ENCODE results near the gene PSMB8. TPM values are rescaled to one million over a fixed set of nuclear protein-coding genes. Genes with fewer than 3 reads are reported as not detected.

Gene PSMB8
- total and polyA plus RNA-seq, 2 of the 4 experiments (the other 2 are of a cell fraction): 31.6 to 33.3 TPM

- Histone ChIP-seq H4K91ac (ENCODE audit: insufficient read depth, low read depth, low read length) (no peak overlapping the region; the same call in 1 of the 2 replicates), H2AK9ac (replicated peaks; ENCODE audit: low read depth, low read length, poor library complexity) (no peak overlapping the region), H3K4ac (ENCODE audit: low read depth, low read length) (no peak overlapping the region), H2AFZ (replicated peaks; ENCODE audit: low read length, poor library complexity) (no peak overlapping the region), H3K79me1 (ENCODE audit: low read depth in 1 of 2, low read length in 2 of 2) (no peaks in the 10 kb centered on the region), H3K4me3 (ENCODE audit: insufficient read depth, low read depth, low read length) (no peak overlapping the region), H3K23ac (ENCODE audit: low read depth, low read length) (no peak overlapping the region), H3K9me3 (ENCODE audit: control insufficient read depth, insufficient read depth, low read length) (no peaks in the 10 kb centered on the region), H3K56ac (ENCODE audit: extremely low read depth, insufficient read depth, low read length) (no peak overlapping the region), H2BK15ac (ENCODE audit: low read depth, low read length) (no peak overlapping the region), H2BK5ac (ENCODE audit: low read depth, low read length, poor library complexity, severe bottlenecking) (no peak overlapping the region), H3K4me1 (ENCODE audit: control insufficient read depth, insufficient read depth, low read length) (peaks cover 15% of the 10 kb centered on the region), H3K27me3 (ENCODE audit: control insufficient read depth, insufficient read depth, low read length) (no peaks in the 10 kb centered on the region), H2BK20ac (ENCODE audit: low read depth, low read length) (no peak overlapping the region; the same call in 1 of the 2 replicates), H2BK120ac (ENCODE audit: low read depth, low read length) (0 out of 2 replicates have a peak overlapping the region, but pooled peaks have one; percentile 49), H3K4me2 (ENCODE audit: low read depth, low read length) (no peak overlapping the region), H4K8ac (ENCODE audit: low read depth in 2 of 2, low read length in 2 of 2) (no peak overlapping the region), H3K18ac (ENCODE audit: low read depth, low read length) (peak overlapping the region; percentile 18; the same call in 1 of the 2 replicates), H3K9me1 (ENCODE audit: insufficient read depth, low read length) (no peaks in the 10 kb centered on the region), H3K14ac (replicated peaks; ENCODE audit: low read depth, low read length) (no peak overlapping the region), H3K27ac (ENCODE audit: insufficient read depth, low read length) (no peak overlapping the region), H3K9ac (ENCODE audit: low read depth, low read length) (no peak overlapping the region), H4K20me1 (ENCODE audit: insufficient read depth, low read length) (no peaks in the 10 kb centered on the region), H4K5ac (ENCODE audit: low read depth, low read length) (no peak overlapping the region), H2AK5ac (ENCODE audit: low read depth, low read length) (no peak overlapping the region), H3K36me3 (ENCODE audit: control insufficient read depth, insufficient read depth, low read length) (no peaks in the 10 kb centered on the region)
- WGBS, 2 experiments (ENCODE audit: extremely low coverage in 2 of 2, insufficient read length in 1 of 2): no CpG with 5 or more reads among the region's 5 CpGs
- CTCF ChIA-PET: no interaction called here
- TF ChIP-seq RAD21 (IDR thresholded peaks at IDR 0.05; ENCODE audit: low read length): no peak
- TF ChIP-seq, protein P1, sequence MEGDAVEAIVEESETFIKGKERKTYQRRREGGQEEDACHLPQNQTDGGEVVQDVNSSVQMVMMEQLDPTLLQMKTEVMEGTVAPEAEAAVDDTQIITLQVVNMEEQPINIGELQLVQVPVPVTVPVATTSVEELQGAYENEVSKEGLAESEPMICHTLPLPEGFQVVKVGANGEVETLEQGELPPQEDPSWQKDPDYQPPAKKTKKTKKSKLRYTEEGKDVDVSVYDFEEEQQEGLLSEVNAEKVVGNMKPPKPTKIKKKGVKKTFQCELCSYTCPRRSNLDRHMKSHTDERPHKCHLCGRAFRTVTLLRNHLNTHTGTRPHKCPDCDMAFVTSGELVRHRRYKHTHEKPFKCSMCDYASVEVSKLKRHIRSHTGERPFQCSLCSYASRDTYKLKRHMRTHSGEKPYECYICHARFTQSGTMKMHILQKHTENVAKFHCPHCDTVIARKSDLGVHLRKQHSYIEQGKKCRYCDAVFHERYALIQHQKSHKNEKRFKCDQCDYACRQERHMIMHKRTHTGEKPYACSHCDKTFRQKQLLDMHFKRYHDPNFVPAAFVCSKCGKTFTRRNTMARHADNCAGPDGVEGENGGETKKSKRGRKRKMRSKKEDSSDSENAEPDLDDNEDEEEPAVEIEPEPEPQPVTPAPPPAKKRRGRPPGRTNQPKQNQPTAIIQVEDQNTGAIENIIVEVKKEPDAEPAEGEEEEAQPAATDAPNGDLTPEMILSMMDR (conservative IDR thresholded peaks at IDR 0.05; ENCODE audit: low read depth, low read length): no peak
- no peak for TF ChIP-seq FOS (IDR thresholded peaks at IDR 0.05; ENCODE audit: low read depth, low read length)
- no peak for TF ChIP-seq USF2 (IDR thresholded peaks at IDR 0.05; ENCODE audit: low read depth, low read length)
- TF ChIP-seq CHD1 (IDR thresholded peaks at IDR 0.05; ENCODE audit: low read depth, low read length): no peak
- no peak for TF ChIP-seq SMC3 (IDR thresholded peaks at IDR 0.05; ENCODE audit: low read depth, low read length)
- TF ChIP-seq RCOR1 (IDR thresholded peaks at IDR 0.05; ENCODE audit: insufficient replicate concordance, low read length): no peak
- TF ChIP-seq MAZ (IDR thresholded peaks at IDR 0.05; ENCODE audit: borderline replicate concordance, low read depth, low read length): no peak
- no peak for TF ChIP-seq BHLHE40 (IDR thresholded peaks at IDR 0.05; ENCODE audit: low read depth, low read length)
- TF ChIP-seq MAFK (IDR thresholded peaks at IDR 0.05; ENCODE audit: low read depth, low read length): no peak
- TF ChIP-seq RFX5 (IDR thresholded peaks at IDR 0.05; ENCODE audit: low read depth, low read length): no peak
- TF ChIP-seq, protein P2, sequence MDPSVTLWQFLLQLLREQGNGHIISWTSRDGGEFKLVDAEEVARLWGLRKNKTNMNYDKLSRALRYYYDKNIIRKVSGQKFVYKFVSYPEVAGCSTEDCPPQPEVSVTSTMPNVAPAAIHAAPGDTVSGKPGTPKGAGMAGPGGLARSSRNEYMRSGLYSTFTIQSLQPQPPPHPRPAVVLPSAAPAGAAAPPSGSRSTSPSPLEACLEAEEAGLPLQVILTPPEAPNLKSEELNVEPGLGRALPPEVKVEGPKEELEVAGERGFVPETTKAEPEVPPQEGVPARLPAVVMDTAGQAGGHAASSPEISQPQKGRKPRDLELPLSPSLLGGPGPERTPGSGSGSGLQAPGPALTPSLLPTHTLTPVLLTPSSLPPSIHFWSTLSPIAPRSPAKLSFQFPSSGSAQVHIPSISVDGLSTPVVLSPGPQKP (IDR thresholded peaks at IDR 0.05; ENCODE audit: borderline replicate concordance, low read depth, low read length): no peak
- no peak for TF ChIP-seq POLR2A (IDR thresholded peaks at IDR 0.05; ENCODE audit: low read depth, low read length)
- TF ChIP-seq MXI1 (IDR thresholded peaks at IDR 0.05; ENCODE audit: borderline replicate concordance, low read depth, low read length): no peak
- TF ChIP-seq CEBPB (IDR thresholded peaks at IDR 0.05; ENCODE audit: low read depth, low read length): no peak
- no peak for TF ChIP-seq NFE2L2 (IDR thresholded peaks at IDR 0.05; ENCODE audit: low read depth, low read length)
- POLR2A ChIA-PET (ENCODE audit: unreplicated experiment): no interaction called here
- ATAC-seq (ENCODE audit: low read depth): no peak
- dilution Hi-C loops (cut with HindIII; ENCODE audit: low sequenced_read_pairs, unreplicated experiment) (no loop called here), in situ Hi-C loops (cut with MboI; ENCODE audit: low sequenced_read_pairs) (no loop called here), intact Hi-C loops (cut with micrococcal nuclease) (loop anchor here (5.0 kb wide), 2 partner anchors 195 to 360 kb away; no protein-coding TSS in a partner anchor)
- BruUV-seq (replicated peaks): no TSS peak
- DNase-seq: no peak
These were observed 43.8 kb upstream of the PSMB8 start for GRCh38 chr6:32887616-32888015.

All from IMR-90 (cell line).